ENCODE measurements around the gene B4GALT4. TPM values are rescaled to one million over a fixed set of nuclear protein-coding genes. Genes with fewer than 3 reads are reported as not detected.

B4GALT4 gene
- total RNA-seq, 1 experiment from 2014 or later = 46.5 TPM

DNA sequence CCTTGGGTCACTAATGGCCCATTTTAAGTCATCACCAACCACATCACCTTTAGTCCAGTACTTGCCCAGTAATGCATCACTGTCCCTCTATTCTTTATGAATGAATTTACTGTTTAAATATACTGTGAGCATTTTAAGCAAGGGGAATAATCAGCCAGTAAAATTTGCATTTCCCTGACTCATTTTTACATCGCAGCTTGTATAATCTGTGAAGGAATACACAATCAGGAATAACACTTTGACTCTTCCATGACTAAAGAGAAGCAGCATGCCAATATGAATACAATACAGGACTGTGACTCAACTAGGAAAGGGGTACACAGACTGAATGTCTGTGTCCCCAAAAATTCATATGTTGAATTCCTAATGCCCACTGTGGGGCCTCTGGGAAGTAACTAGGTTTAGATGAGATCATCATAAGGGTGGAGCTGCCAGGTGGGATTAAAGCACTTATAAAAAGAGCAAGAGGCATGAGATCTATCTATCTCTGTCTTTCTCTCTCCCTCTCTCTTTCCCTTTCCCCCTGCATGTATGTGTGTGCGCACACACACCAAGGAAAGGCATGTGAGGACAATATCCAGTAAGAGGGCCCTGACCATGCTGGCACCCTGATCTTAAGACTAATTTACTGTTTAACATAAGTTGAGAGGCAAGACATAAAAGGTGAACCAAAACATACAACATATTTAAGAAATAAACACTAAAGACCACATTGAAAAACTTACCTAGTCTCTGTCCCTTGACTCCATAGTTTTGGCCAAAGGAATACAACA is 12.1 kb downstream of the B4GALT4 start:
- no peak overlapping the region for H3T11ph ChIP-seq (ENCODE audit: low read length)
- H3K4me1 Mint-ChIP-seq = no peaks in the 10 kb centered on the region
- H3K27me3 Mint-ChIP-seq (ENCODE audit: low read depth) = no peaks in the 10 kb centered on the region
- no peaks in the 10 kb centered on the region for H3K27me3 ChIP-seq (ENCODE audit: insufficient read depth, low read length)
- DNase-seq = no peak
- H4K8ac ChIP-seq (replicated peaks; ENCODE audit: insufficient read length, low read depth, low read length) = no peak overlapping the region
- no CpG with 5 or more reads among the region's 2 CpGs for WGBS (ENCODE audit: extremely low coverage, insufficient read length, low lambda C conversion rate)
- no peaks in the 10 kb centered on the region for H3K79me1 ChIP-seq (ENCODE audit: insufficient read depth, low read depth, low read length, poor library complexity, severe bottlenecking)
- H2AK5ac ChIP-seq (ENCODE audit: insufficient read length, low read length) = no peak overlapping the region
- H2BK5ac ChIP-seq (ENCODE audit: insufficient read length, low read length) = no peak overlapping the region
- no peak overlapping the region for H3K18ac ChIP-seq (ENCODE audit: insufficient read length, low read depth, low read length)
- H4K91ac ChIP-seq (ENCODE audit: insufficient read length, low read depth, low read length) = no peak overlapping the region
- H3K4ac ChIP-seq (ENCODE audit: low read depth, low read length) = no peak overlapping the region
- H3K9me3 ChIP-seq (ENCODE audit: control insufficient read depth, low read depth, low read length) = no peaks in the 10 kb centered on the region
- no peak overlapping the region for H4K5ac ChIP-seq (ENCODE audit: insufficient read length, low read depth, low read length)
- TF ChIP-seq, protein P1, sequence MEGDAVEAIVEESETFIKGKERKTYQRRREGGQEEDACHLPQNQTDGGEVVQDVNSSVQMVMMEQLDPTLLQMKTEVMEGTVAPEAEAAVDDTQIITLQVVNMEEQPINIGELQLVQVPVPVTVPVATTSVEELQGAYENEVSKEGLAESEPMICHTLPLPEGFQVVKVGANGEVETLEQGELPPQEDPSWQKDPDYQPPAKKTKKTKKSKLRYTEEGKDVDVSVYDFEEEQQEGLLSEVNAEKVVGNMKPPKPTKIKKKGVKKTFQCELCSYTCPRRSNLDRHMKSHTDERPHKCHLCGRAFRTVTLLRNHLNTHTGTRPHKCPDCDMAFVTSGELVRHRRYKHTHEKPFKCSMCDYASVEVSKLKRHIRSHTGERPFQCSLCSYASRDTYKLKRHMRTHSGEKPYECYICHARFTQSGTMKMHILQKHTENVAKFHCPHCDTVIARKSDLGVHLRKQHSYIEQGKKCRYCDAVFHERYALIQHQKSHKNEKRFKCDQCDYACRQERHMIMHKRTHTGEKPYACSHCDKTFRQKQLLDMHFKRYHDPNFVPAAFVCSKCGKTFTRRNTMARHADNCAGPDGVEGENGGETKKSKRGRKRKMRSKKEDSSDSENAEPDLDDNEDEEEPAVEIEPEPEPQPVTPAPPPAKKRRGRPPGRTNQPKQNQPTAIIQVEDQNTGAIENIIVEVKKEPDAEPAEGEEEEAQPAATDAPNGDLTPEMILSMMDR (conservative IDR thresholded peaks at IDR 0.05) = no peak
- no peak overlapping the region for H3K56ac ChIP-seq (ENCODE audit: insufficient read length, low read depth, low read length)
- no peak overlapping the region for H3K23ac ChIP-seq (ENCODE audit: insufficient read length, low read depth, low read length)
- H3K9me3 Mint-ChIP-seq = no peaks in the 10 kb centered on the region
- H2BK15ac ChIP-seq (ENCODE audit: low read depth, low read length) = no peak overlapping the region
- no peaks in the 10 kb centered on the region for H3K23me2 ChIP-seq (ENCODE audit: insufficient read length, low read depth, low read length, poor library complexity, severe bottlenecking)
- H2BK120ac ChIP-seq (ENCODE audit: low read depth, low read length, poor library complexity, severe bottlenecking) = no peak overlapping the region
- H3K4me2 ChIP-seq (ENCODE audit: insufficient read depth, insufficient read length, low read length) = no peak overlapping the region
- H3K4me1 ChIP-seq (ENCODE audit: insufficient read depth, low read length) = no peaks in the 10 kb centered on the region
- no peaks in the 10 kb centered on the region for H3K79me2 ChIP-seq (ENCODE audit: insufficient read depth, low read length)
- H3K27ac ChIP-seq (ENCODE audit: insufficient read length, low read depth, low read length) = no peak overlapping the region
- H3K36me3 Mint-ChIP-seq (ENCODE audit: insufficient read depth in 1 of 3, low read depth in 3 of 3) = peaks cover 30 to 78% (median 77%) of the 10 kb centered on the region in 3 experiments
- no peak overlapping the region for H2AFZ ChIP-seq (ENCODE audit: low read length)
- H2BK12ac ChIP-seq (ENCODE audit: insufficient read length, low read depth, low read length) = no peak overlapping the region
- H4K20me1 ChIP-seq (ENCODE audit: control insufficient read depth, insufficient read depth, insufficient read length) = no peaks in the 10 kb centered on the region
- H3K14ac ChIP-seq (ENCODE audit: insufficient read depth, low read length) = no peak overlapping the region
- H3K27ac Mint-ChIP-seq = peak overlapping the region in 1 of 3 experiments; percentile 10; a peak in 1 of 7 replicates
- H2BK20ac ChIP-seq (ENCODE audit: low read depth, low read length, poor library complexity, severe bottlenecking) = no peak overlapping the region
- no peak overlapping the region for H3K9ac ChIP-seq (ENCODE audit: extremely low read depth, insufficient read length, low read length)
- no peak overlapping the region for H3K4me3 Mint-ChIP-seq
